ENCODE measurements around the gene SEC31B. TPM values are rescaled to one million over a fixed set of nuclear protein-coding genes. Genes with fewer than 3 reads are reported as not detected.

The SEC31B gene
- polyA plus RNA-seq, 1 donor (not counting 4 experiments of a cell fraction or from before 2014, with no cell fraction given) = 4.9 TPM

DNA sequence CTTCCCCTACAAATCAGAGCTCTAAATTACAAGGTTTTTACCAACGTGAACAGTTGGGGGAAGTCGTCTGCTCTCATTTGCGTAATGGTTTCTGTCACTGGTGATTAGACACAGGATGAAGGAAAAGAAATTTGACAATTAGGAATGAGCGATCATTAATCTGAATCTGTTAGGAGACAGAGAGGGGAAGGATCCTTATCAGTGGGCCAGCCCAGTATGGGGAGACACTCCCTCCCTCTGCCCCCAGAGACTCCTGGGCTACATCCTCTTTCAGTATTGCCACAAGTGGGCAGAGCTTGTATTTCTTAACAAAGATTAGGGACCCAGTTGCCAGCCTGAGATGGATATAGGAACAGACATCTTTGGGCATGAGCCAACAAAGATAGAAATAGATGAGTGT lies 31.5 kb upstream of the SEC31B start:
- no peak overlapping the region for H2AFZ ChIP-seq (ENCODE audit: control insufficient read depth, low read length)
- DNase-seq (ENCODE audit: low read depth, low spot score) = no peak
- H3K9ac ChIP-seq (ENCODE audit: control insufficient read depth, extremely low read depth, insufficient read depth, low read length) = no peak overlapping the region
- no peaks in the 10 kb centered on the region for H3K4me1 ChIP-seq (ENCODE audit: control insufficient read depth, extremely low read depth, insufficient read depth, low read length)
- no peak overlapping the region for H3K4me2 ChIP-seq (ENCODE audit: control insufficient read depth, extremely low read depth, insufficient read depth, low read depth, low read length)
- dilution Hi-C loops (cut with MboI; ENCODE audit: extremely low pct_ligation_motif_present, low sequenced_read_pairs) = loop anchor here (25.0 kb wide), 1 partner anchor 336 kb away; no protein-coding TSS in a partner anchor
- FAIRE-seq = no peak
- no peaks in the 10 kb centered on the region for H3K9me3 ChIP-seq (ENCODE audit: control insufficient read depth, low read depth, low read length)
- no peaks in the 10 kb centered on the region for H3K9me1 ChIP-seq (ENCODE audit: control insufficient read depth, extremely low read depth, insufficient read depth, low read length)
- no peaks in the 10 kb centered on the region for H3K79me2 ChIP-seq (ENCODE audit: control insufficient read depth, insufficient read depth, low read length)
- no peaks in the 10 kb centered on the region for H4K20me1 ChIP-seq (ENCODE audit: control insufficient read depth, extremely low read depth, insufficient read depth, low read length)
- H3K27ac ChIP-seq (ENCODE audit: control insufficient read depth, insufficient read depth, low read length) = no peak overlapping the region
- H3K27me3 ChIP-seq (ENCODE audit: control insufficient read depth, extremely low read depth, insufficient read depth, low read length) = no peaks in the 10 kb centered on the region
- H3K4me3 ChIP-seq (ENCODE audit: control insufficient read depth in 2 of 3, extremely low read depth in 1 of 3, insufficient read depth in 2 of 3, low read depth in 1 of 3, low read length in 3 of 3) = no peak overlapping the region
- no peak for TF ChIP-seq EZH2 (IDR thresholded peaks at IDR 0.05; ENCODE audit: low read length)
- TF ChIP-seq, protein P1, sequence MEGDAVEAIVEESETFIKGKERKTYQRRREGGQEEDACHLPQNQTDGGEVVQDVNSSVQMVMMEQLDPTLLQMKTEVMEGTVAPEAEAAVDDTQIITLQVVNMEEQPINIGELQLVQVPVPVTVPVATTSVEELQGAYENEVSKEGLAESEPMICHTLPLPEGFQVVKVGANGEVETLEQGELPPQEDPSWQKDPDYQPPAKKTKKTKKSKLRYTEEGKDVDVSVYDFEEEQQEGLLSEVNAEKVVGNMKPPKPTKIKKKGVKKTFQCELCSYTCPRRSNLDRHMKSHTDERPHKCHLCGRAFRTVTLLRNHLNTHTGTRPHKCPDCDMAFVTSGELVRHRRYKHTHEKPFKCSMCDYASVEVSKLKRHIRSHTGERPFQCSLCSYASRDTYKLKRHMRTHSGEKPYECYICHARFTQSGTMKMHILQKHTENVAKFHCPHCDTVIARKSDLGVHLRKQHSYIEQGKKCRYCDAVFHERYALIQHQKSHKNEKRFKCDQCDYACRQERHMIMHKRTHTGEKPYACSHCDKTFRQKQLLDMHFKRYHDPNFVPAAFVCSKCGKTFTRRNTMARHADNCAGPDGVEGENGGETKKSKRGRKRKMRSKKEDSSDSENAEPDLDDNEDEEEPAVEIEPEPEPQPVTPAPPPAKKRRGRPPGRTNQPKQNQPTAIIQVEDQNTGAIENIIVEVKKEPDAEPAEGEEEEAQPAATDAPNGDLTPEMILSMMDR (optimal IDR thresholded peaks at IDR 0.05 in 1 of 3, IDR thresholded peaks at IDR 0.05 in 1 of 3, conservative IDR thresholded peaks at IDR 0.05 in 1 of 3; ENCODE audit: extremely low read depth in 1 of 3, insufficient read depth in 2 of 3, low read length in 3 of 3) = no peak
- H3K36me3 ChIP-seq (ENCODE audit: control insufficient read depth in 2 of 2, extremely low read depth in 1 of 2, insufficient read depth in 2 of 2, low read length in 2 of 2) = peaks cover 25 to 32% of the 10 kb centered on the region in 2 experiments

DNA sequence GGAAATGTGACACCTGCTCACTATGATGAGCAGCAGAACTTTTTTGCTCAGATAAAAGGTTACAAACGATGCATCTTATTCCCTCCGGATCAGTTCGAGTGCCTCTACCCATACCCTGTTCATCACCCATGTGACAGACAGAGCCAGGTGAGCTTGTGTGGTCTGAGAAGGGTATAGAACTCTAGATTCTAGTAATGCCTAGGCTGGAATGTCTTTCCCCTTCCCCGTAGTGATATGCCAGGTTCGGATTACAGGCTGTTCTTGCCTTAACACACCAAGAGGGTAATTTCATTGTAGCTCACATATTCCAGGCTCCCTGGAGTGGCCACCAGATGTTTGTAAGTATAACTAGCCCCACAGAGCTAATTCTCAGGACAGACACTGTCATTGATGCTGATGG lies 25.3 kb upstream of the SEC31B start:
- Histone ChIP-seq H3K4me2 (ENCODE audit: control insufficient read depth, extremely low read depth, insufficient read depth, low read depth, low read length) (no peak overlapping the region), H3K4me3 (ENCODE audit: control insufficient read depth in 2 of 3, extremely low read depth in 1 of 3, insufficient read depth in 2 of 3, low read depth in 1 of 3, low read length in 3 of 3) (no peak overlapping the region), H3K36me3 (ENCODE audit: control insufficient read depth in 2 of 2, extremely low read depth in 1 of 2, insufficient read depth in 2 of 2, low read length in 2 of 2) (peaks cover 37 to 39% of the 10 kb centered on the region in 2 experiments), H3K9me3 (ENCODE audit: control insufficient read depth, low read depth, low read length) (no peaks in the 10 kb centered on the region), H3K27ac (ENCODE audit: control insufficient read depth, insufficient read depth, low read length) (no peak overlapping the region), H3K9me1 (ENCODE audit: control insufficient read depth, extremely low read depth, insufficient read depth, low read length) (no peaks in the 10 kb centered on the region), H3K4me1 (ENCODE audit: control insufficient read depth, extremely low read depth, insufficient read depth, low read length) (no peaks in the 10 kb centered on the region), H3K79me2 (ENCODE audit: control insufficient read depth, insufficient read depth, low read length) (peaks cover 3% of the 10 kb centered on the region), H4K20me1 (ENCODE audit: control insufficient read depth, extremely low read depth, insufficient read depth, low read length) (no peaks in the 10 kb centered on the region), H3K9ac (ENCODE audit: control insufficient read depth, extremely low read depth, insufficient read depth, low read length) (no peak overlapping the region), H3K27me3 (ENCODE audit: control insufficient read depth, extremely low read depth, insufficient read depth, low read length) (no peaks in the 10 kb centered on the region), H2AFZ (ENCODE audit: control insufficient read depth, low read length) (no peak overlapping the region)
- DNase-seq (ENCODE audit: low read depth, low spot score) = no peak
- TF ChIP-seq, protein P1 (optimal IDR thresholded peaks at IDR 0.05 in 1 of 3, IDR thresholded peaks at IDR 0.05 in 1 of 3, conservative IDR thresholded peaks at IDR 0.05 in 1 of 3; ENCODE audit: extremely low read depth in 1 of 3, insufficient read depth in 2 of 3, low read length in 3 of 3) = no peak
- no peak for TF ChIP-seq EZH2 (IDR thresholded peaks at IDR 0.05; ENCODE audit: low read length)
- dilution Hi-C loops (cut with MboI; ENCODE audit: extremely low pct_ligation_motif_present, low sequenced_read_pairs) = no loop called here
- no peak for FAIRE-seq
